H9 (cell line): ENCODE results near the gene ULBP3. TPM values are rescaled to one million over a fixed set of nuclear protein-coding genes. Genes with fewer than 3 reads are reported as not detected.

Experiments
- DNase-seq: peaks from one replicate; pipeline ENCODE4 v3.0.0-alpha.2; 2017
- H2AFZ ChIP-seq: one replicate; pipeline ENCODE4 v1.6.1; 2013; ENCODE audit warnings: mild to moderate bottlenecking, low read length, control low read depth, moderate library complexity
- H2AK5ac ChIP-seq: 2 replicates; pipeline ENCODE4 v1.6.1; 2013; ENCODE audit warnings: low read length, control low read depth, mixed read lengths; ENCODE audit not compliant: insufficient read length
- H2BK120ac ChIP-seq: one replicate; pipeline ENCODE4 v1.6.1; 2013; ENCODE audit warnings: low read depth, mild to moderate bottlenecking, low read length, control low read depth, inconsistent platforms; ENCODE audit not compliant: poor library complexity, severe bottlenecking
- H2BK12ac ChIP-seq: 2 replicates; pipeline ENCODE4 v1.6.1; 2013; ENCODE audit warnings: low read length, control low read depth, mixed read lengths, low read depth; ENCODE audit not compliant: insufficient read length
- H2BK15ac ChIP-seq: 2 replicates; pipeline ENCODE4 v1.6.1; 2013; ENCODE audit warnings: low read depth, low read length, control low read depth
- H2BK20ac ChIP-seq: one replicate; pipeline ENCODE4 v1.6.1; 2013; ENCODE audit warnings: low read depth, mild to moderate bottlenecking, low read length, control low read depth, inconsistent platforms; ENCODE audit not compliant: poor library complexity, severe bottlenecking
- H2BK5ac ChIP-seq: 2 replicates; pipeline ENCODE4 v1.6.1; 2013; ENCODE audit warnings: low read length, control low read depth, mixed read lengths; ENCODE audit not compliant: insufficient read length
- H3K14ac ChIP-seq: 2 replicates; pipeline ENCODE4 v1.6.1; 2013; ENCODE audit warnings: low read length, control low read depth; ENCODE audit not compliant: insufficient read depth
- H3K18ac ChIP-seq: 2 replicates; pipeline ENCODE4 v1.6.1; 2013; ENCODE audit warnings: low read depth, mild to moderate bottlenecking, mixed read lengths, low read length, control low read depth; ENCODE audit not compliant: insufficient read length
- H3K23ac ChIP-seq: 2 replicates; pipeline ENCODE4 v1.6.1; 2013; ENCODE audit warnings: low read length, control low read depth, mixed read lengths, low read depth; ENCODE audit not compliant: insufficient read length
- H3K23me2 ChIP-seq: 2 replicates; pipeline ENCODE4 v1.6.1; 2013; ENCODE audit warnings: low read depth, mild to moderate bottlenecking, mixed read lengths, low read length, control low read depth; ENCODE audit not compliant: insufficient read length, poor library complexity, severe bottlenecking
- H3K27ac ChIP-seq: 2 replicates; pipeline ENCODE4 v1.5.1; 2013; ENCODE audit warnings: low read length, control low read depth, mixed read lengths, low read depth; ENCODE audit not compliant: insufficient read length
- H3K27me3 ChIP-seq: 2 replicates; pipeline ENCODE4 v1.6.1; 2013; ENCODE audit warnings: low read length, control low read depth, inconsistent platforms; ENCODE audit not compliant: insufficient read depth
- H3K4ac ChIP-seq: 2 replicates; pipeline ENCODE4 v1.6.1; 2013; ENCODE audit warnings: low read depth, mild to moderate bottlenecking, control low read depth, inconsistent platforms, low read length, moderate library complexity
- H3K4me1 ChIP-seq: 2 replicates; pipeline ENCODE4 v1.6.1; 2013; ENCODE audit warnings: low read length, control low read depth, inconsistent platforms; ENCODE audit not compliant: insufficient read depth
- H3K4me2 ChIP-seq: 2 replicates; pipeline ENCODE4 v1.6.1; 2013; ENCODE audit warnings: low read length, control low read depth, mixed read lengths; ENCODE audit not compliant: insufficient read length, insufficient read depth
- H3K56ac ChIP-seq: 2 replicates; pipeline ENCODE4 v1.6.1; 2013; ENCODE audit warnings: low read depth, mild to moderate bottlenecking, mixed read lengths, low read length, control low read depth; ENCODE audit not compliant: insufficient read length
- H3K79me1 ChIP-seq: 2 replicates; pipeline ENCODE4 v1.6.1; 2013; ENCODE audit warnings: low read depth, mild to moderate bottlenecking, moderate library complexity, low read length, control low read depth, inconsistent platforms; ENCODE audit not compliant: insufficient read depth, poor library complexity, severe bottlenecking
- H3K79me2 ChIP-seq: 2 replicates; pipeline ENCODE4 v1.6.1; 2013; ENCODE audit warnings: low read length, control low read depth, inconsistent platforms; ENCODE audit not compliant: insufficient read depth
- H3K9ac ChIP-seq: 2 replicates; pipeline ENCODE4 v1.6.1; 2013; ENCODE audit warnings: low read length, control low read depth, mixed read lengths; ENCODE audit not compliant: insufficient read length; ENCODE audit errors: extremely low read depth
- H3K9me3 ChIP-seq: one replicate; pipeline ENCODE4 v1.6.1; 2013; ENCODE audit warnings: low read depth, low read length, inconsistent platforms; ENCODE audit not compliant: control insufficient read depth
- H3T11ph ChIP-seq: one replicate; pipeline ENCODE4 v1.6.1; 2013; ENCODE audit warnings: mild to moderate bottlenecking, low read length, control low read depth, inconsistent platforms
- H4K20me1 ChIP-seq: one replicate; pipeline ENCODE4 v1.6.1; 2013; ENCODE audit not compliant: control insufficient read depth, insufficient read length, insufficient read depth
- H4K5ac ChIP-seq: 2 replicates; pipeline ENCODE4 v1.6.1; 2013; ENCODE audit warnings: low read depth, mild to moderate bottlenecking, mixed read lengths, low read length, control low read depth; ENCODE audit not compliant: insufficient read length
- H4K8ac ChIP-seq: replicated peaks from 2 replicates; pipeline ENCODE4 v1.6.1; 2013; ENCODE audit warnings: low read length, control low read depth, mixed read lengths, low read depth; ENCODE audit not compliant: insufficient read length
- H4K91ac ChIP-seq: 2 replicates; pipeline ENCODE4 v1.6.1; 2013; ENCODE audit warnings: low read depth, mild to moderate bottlenecking, moderate library complexity, mixed read lengths, low read length, control low read depth; ENCODE audit not compliant: insufficient read length
- H3K27ac Mint-ChIP-seq, 3 experiments: 2 replicates in 2 of 3; 3 replicates in 1 of 3; pipeline ENCODE4 v1.8.0; 2020 to 2021; ENCODE audit warnings: mixed read lengths in 3 of 3, mild to moderate bottlenecking in 1 of 3, moderate library complexity in 1 of 3
- H3K27me3 Mint-ChIP-seq: 2 replicates; pipeline ENCODE4 v1.8.0; 2021; ENCODE audit warnings: low read depth, mild to moderate bottlenecking, moderate library complexity, mixed read lengths
- H3K36me3 Mint-ChIP-seq, 3 experiments: 2 replicates in 2 of 3; 3 replicates in 1 of 3; pipeline ENCODE4 v1.8.0; 2020 to 2021; ENCODE audit warnings: low read depth in 3 of 3, mixed read lengths in 3 of 3; ENCODE audit not compliant: insufficient read depth in 1 of 3
- H3K4me1 Mint-ChIP-seq, 2 experiments: 2 replicates each; pipeline ENCODE4 v1.8.0; 2020; ENCODE audit warnings: mixed read lengths in 2 of 2
- H3K4me3 Mint-ChIP-seq, 2 experiments: 2 replicates in 1 of 2; 3 replicates in 1 of 2; pipeline ENCODE4 v1.8.0; 2020 to 2021; ENCODE audit warnings: mild to moderate bottlenecking in 2 of 2, mixed read lengths in 2 of 2, moderate library complexity in 1 of 2
- H3K9me3 Mint-ChIP-seq, 2 experiments: 2 replicates in 1 of 2; 3 replicates in 1 of 2; pipeline ENCODE4 v1.8.0; 2020; ENCODE audit warnings: mild to moderate bottlenecking in 2 of 2, mixed read lengths in 2 of 2, moderate library complexity in 1 of 2
- CTCF ChIP-seq: fragments of 200-600 bp; sonication (generic); conservative IDR thresholded peaks from 3 replicates; pipeline ENCODE4 v1.8.0; 2021; ENCODE audit warnings: antibody characterized with exemption, mild to moderate bottlenecking
- WGBS: extraction: QIAGEN DNeasy Blood & Tissue Kit; methylation state at CpG from one replicate; pipeline ENCODE4 v1.1.7; 2013; ENCODE audit warnings: missing lambda C conversion rate, low lambda C conversion rate, mixed read lengths; ENCODE audit not compliant: insufficient read length; ENCODE audit errors: extremely low coverage; 5-methylcytosine and 5-hydroxymethylcytosine counted together
- total RNA-seq: library from RNA; stranded (reverse); gene quantifications from 2 replicates; pipeline ENCODE4 v1.2.1, GENCODE V29; 2021

The ULBP3 gene
- total RNA-seq, 1 experiment from 2014 or later: 5.8 TPM

- H3K27ac Mint-ChIP-seq: no peak overlapping the region; a peak in 2 of 7 replicates
- H4K8ac ChIP-seq: no peak overlapping the region
- no CpG with 5 or more reads among the region's 2 CpGs for WGBS
Measured at GRCh38 chr6:150065083-150065482, 3.8 kb downstream of the ULBP3 start.

More at GRCh38 chr6:150065083-150065482, 3.8 kb downstream of the ULBP3 start:
- Histone ChIP-seq H3K27me3 (no peaks in the 10 kb centered on the region; the same call in none of the 2 replicates), H2AFZ (no peak overlapping the region), H2BK20ac (no peak overlapping the region), H3K4ac (no peak overlapping the region), H3K9me3 (no peaks in the 10 kb centered on the region), H2BK12ac (no peak overlapping the region), H3T11ph (no peak overlapping the region), H4K20me1 (no peaks in the 10 kb centered on the region), H3K18ac (no peak overlapping the region), H4K91ac (no peak overlapping the region), H3K27ac (no peak overlapping the region), H4K5ac (no peak overlapping the region), H3K79me1 (no peaks in the 10 kb centered on the region), H3K14ac (no peak overlapping the region), H3K4me1 (no peaks in the 10 kb centered on the region; the same call in 1 of the 2 replicates), H2BK120ac (no peak overlapping the region), H2BK5ac (no peak overlapping the region), H2BK15ac (no peak overlapping the region), H3K79me2 (no peaks in the 10 kb centered on the region), H3K9ac (no peak overlapping the region), H3K4me2 (no peak overlapping the region), H3K23ac (no peak overlapping the region), H3K56ac (no peak overlapping the region), H2AK5ac (no peak overlapping the region), H3K23me2 (peaks cover 6% of the 10 kb centered on the region)
- TF ChIP-seq CTCF: no peak
- Mint-ChIP-seq H3K9me3 (no peaks in the 10 kb centered on the region; a peak in 1 of 5 replicates), H3K4me3 (no peak overlapping the region), H3K36me3 (peaks cover 0 to 12% (median 9%) of the 10 kb centered on the region in 3 experiments; a peak in 3 of 7 replicates), H3K27me3 (peaks cover 33% of the 10 kb centered on the region), H3K4me1 (peaks cover 6% of the 10 kb centered on the region in 2 experiments)
- DNase-seq: no peak
